WTC11 (cell line): ENCODE data around the gene FITM1. TPM values are rescaled to one million over a fixed set of nuclear protein-coding genes. Genes with fewer than 3 reads are reported as not detected.

ENCODE experiments used
- ATAC-seq: fragments of 200-7000 bp; cut with Tn5 transposase; 2 replicates; pipeline ENCODE4 v1.10.0; 2021; ENCODE audit warnings: mild to moderate bottlenecking, moderate library complexity
- CTCF ChIA-PET: fragments of 300-600 bp; sonication (Branson Sonifier 250); formaldehyde crosslinking; loops from one replicate; lab custom pipeline; 2021; ENCODE audit warnings: antibody characterized with exemption; lab: Charles Lee
- POLR2A ChIA-PET: fragments of 350-600 bp; sonication (Branson Sonifier 250); formaldehyde crosslinking; loops from one replicate; lab custom pipeline; 2021; ENCODE audit warnings: antibody characterized with exemption; lab: Charles Lee
- DNase-seq: peaks from one replicate; pipeline ENCODE4 v3.0.0; 2021; ENCODE audit warnings: low spot score
- H3K27ac Mint-ChIP-seq: 2 replicates; pipeline ENCODE4 v1.8.0; 2021; ENCODE audit warnings: mixed read lengths
- H3K27me3 Mint-ChIP-seq: 2 replicates; pipeline ENCODE4 v1.8.0; 2021; ENCODE audit warnings: low read depth, mild to moderate bottlenecking, moderate library complexity, mixed read lengths
- H3K36me3 Mint-ChIP-seq: 2 replicates; pipeline ENCODE4 v1.8.0; 2021; ENCODE audit warnings: mixed read lengths
- H3K4me1 Mint-ChIP-seq: 2 replicates; pipeline ENCODE4 v1.8.0; 2022; ENCODE audit warnings: mixed read lengths
- H3K4me3 Mint-ChIP-seq: 2 replicates; pipeline ENCODE4 v1.8.0; 2021; ENCODE audit warnings: mild to moderate bottlenecking, moderate library complexity, mixed read lengths
- H3K9me3 Mint-ChIP-seq: 2 replicates; pipeline ENCODE4 v1.8.0; 2021; ENCODE audit warnings: mixed read lengths
- ARID4B ChIP-seq: sonication (generic); formaldehyde crosslinking; IDR thresholded peaks from 2 replicates; pipeline ENCODE4 v1.8.0; 2023; ENCODE audit warnings: missing genetic modification reagents, mild to moderate bottlenecking, borderline replicate concordance
- ATF2 ChIP-seq: sonication (generic); formaldehyde crosslinking; IDR thresholded peaks from 2 replicates; pipeline ENCODE4 v1.8.1; 2022; ENCODE audit warnings: low read depth, missing genetic modification reagents, borderline replicate concordance
- CBFB ChIP-seq: sonication (generic); formaldehyde crosslinking; IDR thresholded peaks from 2 replicates; pipeline ENCODE4 v1.8.1; 2022; ENCODE audit warnings: mild to moderate bottlenecking, low read depth, missing genetic modification reagents
- ELF4 ChIP-seq: sonication (generic); formaldehyde crosslinking; IDR thresholded peaks from 2 replicates; pipeline ENCODE4 v1.8.1; 2022; ENCODE audit warnings: low read depth, mild to moderate bottlenecking, moderate library complexity, missing genetic modification reagents
- GTF2I ChIP-seq: fragments of 250-450 bp; sonication (Bioruptor Pico); conservative IDR thresholded peaks from 2 replicates; pipeline ENCODE4 v1.4.0; 2021; ENCODE audit warnings: mild to moderate bottlenecking
- HMGA2 ChIP-seq: fragments of 250-450 bp; sonication (Bioruptor Pico); IDR thresholded peaks from 2 replicates; pipeline ENCODE4 v1.4.0; 2021; ENCODE audit warnings: mild to moderate bottlenecking, moderate library complexity
- IRF1 ChIP-seq: sonication (generic); formaldehyde crosslinking; IDR thresholded peaks from 2 replicates; pipeline ENCODE4 v1.8.0; 2023; ENCODE audit warnings: missing genetic modification reagents
- KAT7 ChIP-seq: sonication (generic); formaldehyde crosslinking; IDR thresholded peaks from 2 replicates; pipeline ENCODE4 v1.8.1; 2023; ENCODE audit warnings: missing genetic modification reagents, mild to moderate bottlenecking, borderline replicate concordance
- NFATC4 ChIP-seq: fragments of 250-450 bp; sonication (Bioruptor Pico); IDR thresholded peaks from 2 replicates; pipeline ENCODE4 v1.9.0; 2021; ENCODE audit warnings: mild to moderate bottlenecking
- NFYB ChIP-seq: sonication (generic); formaldehyde crosslinking; conservative IDR thresholded peaks from 2 replicates; pipeline ENCODE4 v1.8.0; 2022; ENCODE audit warnings: low read depth, missing genetic modification reagents
- NR2C2 ChIP-seq: sonication (generic); formaldehyde crosslinking; IDR thresholded peaks from 2 replicates; pipeline ENCODE4 v1.8.0; 2022; ENCODE audit warnings: mild to moderate bottlenecking, missing genetic modification reagents
- PREB ChIP-seq: sonication (generic); formaldehyde crosslinking; IDR thresholded peaks from 2 replicates; pipeline ENCODE4 v1.8.1; 2022; ENCODE audit warnings: mild to moderate bottlenecking, missing genetic modification reagents, moderate library complexity, borderline replicate concordance
- PRRX2 ChIP-seq: fragments of 250-450 bp; sonication (Bioruptor Pico); IDR thresholded peaks from 2 replicates; pipeline ENCODE4 v1.8.0; 2021; ENCODE audit warnings: mild to moderate bottlenecking
- STAT6 ChIP-seq: sonication (generic); formaldehyde crosslinking; conservative IDR thresholded peaks from 2 replicates; pipeline ENCODE4 v1.8.1; 2023; ENCODE audit warnings: mild to moderate bottlenecking, low read depth, missing genetic modification reagents, moderate library complexity
- TEAD1 ChIP-seq: sonication (generic); formaldehyde crosslinking; IDR thresholded peaks from 2 replicates; pipeline ENCODE4 v1.8.0; 2022; ENCODE audit warnings: mild to moderate bottlenecking, missing genetic modification reagents
- USF1 ChIP-seq: sonication (generic); formaldehyde crosslinking; IDR thresholded peaks from 2 replicates; pipeline ENCODE4 v1.8.0; 2022; ENCODE audit warnings: mild to moderate bottlenecking, missing genetic modification reagents
- ZNF138 ChIP-seq: sonication (generic); formaldehyde crosslinking; conservative IDR thresholded peaks from 2 replicates; pipeline ENCODE4 v1.8.1; 2022; ENCODE audit warnings: mild to moderate bottlenecking, moderate library complexity, missing genetic modification reagents
- total RNA-seq: library from RNA; stranded (reverse); gene quantifications from 3 replicates; pipeline ENCODE4 v1.2.3, GENCODE V29; 2021
- TF ChIP-seq, protein P1 (sequence below): sonication (generic); formaldehyde crosslinking; IDR thresholded peaks from 2 replicates; pipeline ENCODE4 v1.8.0; 2022; ENCODE audit warnings: mild to moderate bottlenecking, missing genetic modification reagents
- TF ChIP-seq, protein P2 (sequence below): sonication (generic); formaldehyde crosslinking; IDR thresholded peaks from 2 replicates; pipeline ENCODE4 v1.8.0; 2022; ENCODE audit warnings: mild to moderate bottlenecking, missing genetic modification reagents
- TF ChIP-seq, protein P3 (sequence below): fragments of 250-450 bp; sonication (Bioruptor Pico); conservative IDR thresholded peaks from 2 replicates; pipeline ENCODE4 v1.9.0; 2021; ENCODE audit warnings: mild to moderate bottlenecking

FITM1 gene
- total RNA-seq, 1 experiment from 2014 or later, result not detected

- TF ChIP-seq ARID4B (CRISPR knock-in tag), result no peak
- TF ChIP-seq, protein P1, sequence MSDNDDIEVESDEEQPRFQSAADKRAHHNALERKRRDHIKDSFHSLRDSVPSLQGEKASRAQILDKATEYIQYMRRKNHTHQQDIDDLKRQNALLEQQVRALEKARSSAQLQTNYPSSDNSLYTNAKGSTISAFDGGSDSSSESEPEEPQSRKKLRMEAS (CRISPR knock-in tag), result no peak
- TF ChIP-seq ATF2, result no peak
- no peak for TF ChIP-seq PRRX2
- no peak for TF ChIP-seq ELF4 (CRISPR knock-in tag)
- no peak for TF ChIP-seq GTF2I (CRISPR knock-in tag)
- no peak for TF ChIP-seq PREB (CRISPR knock-in tag)
- TF ChIP-seq NFYB (CRISPR knock-in tag), result no peak
- no peak for TF ChIP-seq ZNF138
- no peak for TF ChIP-seq IRF1 (CRISPR knock-in tag)
- TF ChIP-seq, protein P2, sequence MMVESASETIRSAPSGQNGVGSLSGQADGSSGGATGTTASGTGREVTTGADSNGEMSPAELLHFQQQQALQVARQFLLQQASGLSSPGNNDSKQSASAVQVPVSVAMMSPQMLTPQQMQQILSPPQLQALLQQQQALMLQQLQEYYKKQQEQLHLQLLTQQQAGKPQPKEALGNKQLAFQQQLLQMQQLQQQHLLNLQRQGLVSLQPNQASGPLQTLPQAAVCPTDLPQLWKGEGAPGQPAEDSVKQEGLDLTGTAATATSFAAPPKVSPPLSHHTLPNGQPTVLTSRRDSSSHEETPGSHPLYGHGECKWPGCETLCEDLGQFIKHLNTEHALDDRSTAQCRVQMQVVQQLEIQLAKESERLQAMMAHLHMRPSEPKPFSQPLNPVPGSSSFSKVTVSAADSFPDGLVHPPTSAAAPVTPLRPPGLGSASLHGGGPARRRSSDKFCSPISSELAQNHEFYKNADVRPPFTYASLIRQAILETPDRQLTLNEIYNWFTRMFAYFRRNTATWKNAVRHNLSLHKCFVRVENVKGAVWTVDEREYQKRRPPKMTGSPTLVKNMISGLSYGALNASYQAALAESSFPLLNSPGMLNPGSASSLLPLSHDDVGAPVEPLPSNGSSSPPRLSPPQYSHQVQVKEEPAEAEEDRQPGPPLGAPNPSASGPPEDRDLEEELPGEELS, result no peak
These were observed 42.4 kb downstream of the FITM1 start (continued) for GRCh38 chr14:24172871-24173281.

GRCh38 chr14:24176599-24176998, 46.1 kb downstream of the FITM1 start:
- ChIA-PET POLR2A (no interaction called here), CTCF (interaction anchor here (1.5 kb wide), 1 partner anchor 15 kb away, joined by 6 read pairs; the partner anchor contains the start of gene IRF9)
- no peak for TF ChIP-seq USF1 (CRISPR knock-in tag)
- no peak for TF ChIP-seq TEAD1 (CRISPR knock-in tag)
- TF ChIP-seq CBFB (CRISPR knock-in tag), result no peak
- TF ChIP-seq, protein P3, sequence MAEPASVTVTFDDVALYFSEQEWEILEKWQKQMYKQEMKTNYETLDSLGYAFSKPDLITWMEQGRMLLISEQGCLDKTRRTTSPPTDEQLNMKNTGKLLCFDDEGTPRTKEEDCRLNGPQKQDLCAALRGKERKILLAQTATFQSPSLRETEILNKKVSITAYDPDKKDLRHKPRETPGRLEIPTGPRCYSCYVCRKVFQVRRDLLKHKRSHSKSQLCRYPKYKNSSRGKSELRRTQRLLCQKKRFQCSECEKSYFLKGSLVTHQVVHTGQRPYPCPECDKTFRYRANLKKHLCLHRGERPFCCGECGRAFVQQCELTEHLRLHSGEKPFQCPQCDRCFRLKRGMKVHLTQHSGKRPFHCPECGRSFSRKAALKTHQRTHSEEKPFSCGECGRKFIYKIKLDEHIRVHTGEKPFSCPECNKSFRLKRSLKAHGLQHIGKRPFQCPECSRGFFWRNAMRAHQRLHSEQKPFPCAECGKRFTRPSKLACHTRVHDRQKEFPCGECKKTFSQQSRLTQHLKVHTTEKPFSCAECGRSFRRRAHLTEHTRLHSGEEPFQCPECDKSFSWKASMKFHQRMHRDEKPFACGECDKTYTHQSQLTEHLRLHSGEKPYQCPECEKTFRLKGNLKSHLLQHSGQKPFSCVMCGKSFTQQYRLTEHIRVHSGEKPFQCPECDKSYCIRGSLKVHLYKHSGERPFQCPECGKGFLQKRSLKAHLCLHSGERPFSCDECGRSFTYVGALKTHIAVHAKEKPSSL (CRISPR knock-in tag), result no peak
- no peak for TF ChIP-seq HMGA2
- no peak for TF ChIP-seq NR2C2
- TF ChIP-seq KAT7 (CRISPR knock-in tag), result no peak
- TF ChIP-seq NFATC4, result no peak
- TF ChIP-seq STAT6 (CRISPR knock-in tag), result no peak
- DNase-seq, result no peak
- no peak overlapping the region for H3K27ac Mint-ChIP-seq
- no peak overlapping the region for H3K4me3 Mint-ChIP-seq
- peaks cover 19% of the 10 kb centered on the region for H3K36me3 Mint-ChIP-seq
- H3K4me1 Mint-ChIP-seq, result peaks cover 9% of the 10 kb centered on the region
- no peaks in the 10 kb centered on the region; the same call in 1 of the 2 replicates for H3K27me3 Mint-ChIP-seq
- ATAC-seq, result no peak
- no peaks in the 10 kb centered on the region for H3K9me3 Mint-ChIP-seq
